ENCODE data around the gene ATF7.

ATF7 gene

DNA sequence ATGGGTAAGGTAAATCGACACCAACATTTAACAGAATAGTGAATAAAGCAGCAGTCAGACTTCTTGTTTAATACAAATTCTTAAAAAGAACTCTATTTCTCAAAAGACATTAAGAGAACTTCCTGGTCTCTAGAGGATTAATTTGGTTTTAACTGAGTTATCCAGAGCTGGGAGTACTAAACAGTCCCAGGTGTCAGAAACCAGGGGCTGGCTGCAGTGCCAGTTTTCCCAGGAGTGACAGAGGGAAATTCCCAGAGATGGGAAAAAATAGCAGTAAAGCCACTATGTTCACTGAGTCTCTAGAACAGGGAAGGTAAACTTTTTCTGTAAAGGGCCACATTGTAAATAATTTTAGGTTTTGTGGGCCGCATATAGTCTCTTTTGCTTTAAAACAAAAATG, 40.9 kb upstream of the ATF7 start:
- no peak overlapping the region for H3K4me3 ChIP-seq (ENCODE audit: low read length)
- H3K27ac ChIP-seq (ENCODE audit: low read length): no peak overlapping the region
- H3K36me3 ChIP-seq (replicated peaks; ENCODE audit: low read depth, low read length): peaks cover 50% of the 10 kb centered on the region
- no peaks in the 10 kb centered on the region; the same call in 1 of the 2 replicates for H3K79me2 ChIP-seq (ENCODE audit: low read length)
- TF ChIP-seq, protein P1, sequence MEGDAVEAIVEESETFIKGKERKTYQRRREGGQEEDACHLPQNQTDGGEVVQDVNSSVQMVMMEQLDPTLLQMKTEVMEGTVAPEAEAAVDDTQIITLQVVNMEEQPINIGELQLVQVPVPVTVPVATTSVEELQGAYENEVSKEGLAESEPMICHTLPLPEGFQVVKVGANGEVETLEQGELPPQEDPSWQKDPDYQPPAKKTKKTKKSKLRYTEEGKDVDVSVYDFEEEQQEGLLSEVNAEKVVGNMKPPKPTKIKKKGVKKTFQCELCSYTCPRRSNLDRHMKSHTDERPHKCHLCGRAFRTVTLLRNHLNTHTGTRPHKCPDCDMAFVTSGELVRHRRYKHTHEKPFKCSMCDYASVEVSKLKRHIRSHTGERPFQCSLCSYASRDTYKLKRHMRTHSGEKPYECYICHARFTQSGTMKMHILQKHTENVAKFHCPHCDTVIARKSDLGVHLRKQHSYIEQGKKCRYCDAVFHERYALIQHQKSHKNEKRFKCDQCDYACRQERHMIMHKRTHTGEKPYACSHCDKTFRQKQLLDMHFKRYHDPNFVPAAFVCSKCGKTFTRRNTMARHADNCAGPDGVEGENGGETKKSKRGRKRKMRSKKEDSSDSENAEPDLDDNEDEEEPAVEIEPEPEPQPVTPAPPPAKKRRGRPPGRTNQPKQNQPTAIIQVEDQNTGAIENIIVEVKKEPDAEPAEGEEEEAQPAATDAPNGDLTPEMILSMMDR (IDR thresholded peaks at IDR 0.05; ENCODE audit: low read depth, low read length): no peak
- no peak for TF ChIP-seq EZH2phosphoT487 (IDR thresholded peaks at IDR 0.05; ENCODE audit: low read depth)
- H3K9me3 ChIP-seq (ENCODE audit: insufficient read depth, low read length): no peaks in the 10 kb centered on the region
- no peaks in the 10 kb centered on the region for H3K27me3 ChIP-seq (ENCODE audit: low read depth, low read length)
- no peak overlapping the region for H3K9ac ChIP-seq (ENCODE audit: low read length)
- no peak overlapping the region for H3K4me2 ChIP-seq (ENCODE audit: low read length)
- no peaks in the 10 kb centered on the region for H3K4me1 ChIP-seq (ENCODE audit: low read length)
- no peak overlapping the region for H2AFZ ChIP-seq (ENCODE audit: low read depth, low read length)
- H4K20me1 ChIP-seq (ENCODE audit: insufficient read depth, low read length): no peaks in the 10 kb centered on the region

DNA sequence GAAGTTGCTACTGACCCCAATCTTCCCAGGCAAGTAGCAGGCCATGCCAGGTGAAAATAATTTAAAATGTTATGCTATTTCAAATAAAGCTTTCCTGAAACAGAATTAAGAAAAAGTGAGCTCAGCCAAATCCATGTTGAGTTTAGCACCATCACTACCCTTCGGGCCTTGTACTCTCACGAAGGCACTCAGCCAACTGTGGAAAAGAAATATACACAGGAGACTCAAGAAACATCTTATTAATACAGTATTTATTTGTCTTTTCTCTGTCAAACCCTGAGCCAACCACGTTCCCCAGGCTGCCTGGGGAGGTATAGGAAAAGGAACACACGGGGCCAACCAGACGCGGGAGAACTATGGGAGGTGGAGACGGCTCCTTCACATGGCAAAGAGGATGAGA, 38.8 kb upstream of the ATF7 start:
- Histone ChIP-seq H3K79me2 (ENCODE audit: low read length) (no peaks in the 10 kb centered on the region), H2AFZ (ENCODE audit: low read depth, low read length) (no peak overlapping the region), H3K36me3 (replicated peaks; ENCODE audit: low read depth, low read length) (peaks cover 36% of the 10 kb centered on the region), H3K4me1 (ENCODE audit: low read length) (no peaks in the 10 kb centered on the region), H3K4me2 (ENCODE audit: low read length) (no peak overlapping the region), H3K27ac (ENCODE audit: low read length) (no peak overlapping the region), H3K4me3 (ENCODE audit: low read length) (no peak overlapping the region), H3K27me3 (ENCODE audit: low read depth, low read length) (no peaks in the 10 kb centered on the region), H4K20me1 (ENCODE audit: insufficient read depth, low read length) (no peaks in the 10 kb centered on the region), H3K9me3 (ENCODE audit: insufficient read depth, low read length) (no peaks in the 10 kb centered on the region), H3K9ac (ENCODE audit: low read length) (no peak overlapping the region)
- no peak for TF ChIP-seq EZH2phosphoT487 (IDR thresholded peaks at IDR 0.05; ENCODE audit: low read depth)
- TF ChIP-seq, protein P1 (IDR thresholded peaks at IDR 0.05; ENCODE audit: low read depth, low read length): no peak

DNA sequence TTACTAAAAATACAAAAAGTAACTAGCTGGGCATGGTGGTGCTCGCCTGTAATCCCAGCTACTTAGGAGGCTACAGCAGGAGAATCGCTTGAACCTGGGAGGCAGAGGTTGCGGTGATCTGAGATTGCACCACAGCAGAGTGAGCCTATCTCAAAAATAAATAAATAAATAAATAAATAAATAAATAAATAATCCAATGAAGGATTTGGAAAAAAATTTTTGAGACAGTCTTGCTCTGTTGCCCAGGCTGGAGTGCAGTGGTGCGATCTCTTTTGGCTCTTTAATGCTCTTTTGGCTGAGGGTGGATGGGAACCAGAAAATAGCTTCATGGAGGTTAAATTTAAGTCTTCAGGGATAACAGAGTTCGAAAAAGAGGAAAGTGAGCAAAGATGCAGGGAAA, 38.0 kb upstream of the ATF7 start:
- Histone ChIP-seq H2AFZ (ENCODE audit: low read depth, low read length) (no peak overlapping the region), H3K4me1 (ENCODE audit: low read length) (no peaks in the 10 kb centered on the region), H3K4me3 (ENCODE audit: low read length) (no peak overlapping the region), H3K79me2 (ENCODE audit: low read length) (no peaks in the 10 kb centered on the region), H3K9me3 (ENCODE audit: insufficient read depth, low read length) (no peaks in the 10 kb centered on the region), H3K36me3 (replicated peaks; ENCODE audit: low read depth, low read length) (peaks cover 28% of the 10 kb centered on the region), H3K9ac (ENCODE audit: low read length) (no peak overlapping the region), H3K27ac (ENCODE audit: low read length) (no peak overlapping the region), H4K20me1 (ENCODE audit: insufficient read depth, low read length) (no peaks in the 10 kb centered on the region), H3K27me3 (ENCODE audit: low read depth, low read length) (no peaks in the 10 kb centered on the region), H3K4me2 (ENCODE audit: low read length) (no peak overlapping the region)
- TF ChIP-seq EZH2phosphoT487 (IDR thresholded peaks at IDR 0.05; ENCODE audit: low read depth): no peak
- TF ChIP-seq, protein P1 (IDR thresholded peaks at IDR 0.05; ENCODE audit: low read depth, low read length): no peak

DNA sequence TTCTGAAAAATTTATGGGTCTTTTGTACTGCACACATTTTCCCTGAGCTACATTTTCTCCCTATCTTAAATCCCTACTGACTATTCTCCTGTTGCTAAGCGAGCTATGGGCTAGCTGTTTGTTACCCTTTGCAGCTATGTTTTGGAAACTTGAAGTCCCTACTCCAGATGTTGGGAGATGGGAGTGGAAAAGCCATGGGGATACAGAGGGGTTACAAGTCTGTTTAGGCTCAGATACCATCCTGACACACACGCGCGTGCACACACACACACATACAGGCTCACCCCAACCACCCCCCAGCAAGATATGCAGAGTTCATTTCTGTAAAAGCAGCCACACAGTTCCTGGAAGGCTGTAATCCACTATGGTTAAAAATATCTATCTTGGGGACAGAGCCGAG, 33.9 kb upstream of the ATF7 start:
- TF ChIP-seq, protein P1 (IDR thresholded peaks at IDR 0.05; ENCODE audit: low read depth, low read length): no peak
- no peak for TF ChIP-seq EZH2phosphoT487 (IDR thresholded peaks at IDR 0.05; ENCODE audit: low read depth)
- peaks cover 10% of the 10 kb centered on the region for H3K36me3 ChIP-seq (replicated peaks; ENCODE audit: low read depth, low read length)
- peaks cover 5% of the 10 kb centered on the region for H3K4me1 ChIP-seq (ENCODE audit: low read length)
- no peak overlapping the region for H2AFZ ChIP-seq (ENCODE audit: low read depth, low read length)
- no peak overlapping the region for H3K27ac ChIP-seq (ENCODE audit: low read length)
- no peaks in the 10 kb centered on the region for H3K9me3 ChIP-seq (ENCODE audit: insufficient read depth, low read length)
- H4K20me1 ChIP-seq (ENCODE audit: insufficient read depth, low read length): no peaks in the 10 kb centered on the region
- H3K79me2 ChIP-seq (ENCODE audit: low read length): no peaks in the 10 kb centered on the region
- no peak overlapping the region for H3K4me3 ChIP-seq (ENCODE audit: low read length)
- H3K4me2 ChIP-seq (ENCODE audit: low read length): no peak overlapping the region
- no peaks in the 10 kb centered on the region for H3K27me3 ChIP-seq (ENCODE audit: low read depth, low read length)
- no peak overlapping the region for H3K9ac ChIP-seq (ENCODE audit: low read length)

All from OCI-LY3 (cell line).